ENCODE results near the gene REEP6.

REEP6 gene

DNA sequence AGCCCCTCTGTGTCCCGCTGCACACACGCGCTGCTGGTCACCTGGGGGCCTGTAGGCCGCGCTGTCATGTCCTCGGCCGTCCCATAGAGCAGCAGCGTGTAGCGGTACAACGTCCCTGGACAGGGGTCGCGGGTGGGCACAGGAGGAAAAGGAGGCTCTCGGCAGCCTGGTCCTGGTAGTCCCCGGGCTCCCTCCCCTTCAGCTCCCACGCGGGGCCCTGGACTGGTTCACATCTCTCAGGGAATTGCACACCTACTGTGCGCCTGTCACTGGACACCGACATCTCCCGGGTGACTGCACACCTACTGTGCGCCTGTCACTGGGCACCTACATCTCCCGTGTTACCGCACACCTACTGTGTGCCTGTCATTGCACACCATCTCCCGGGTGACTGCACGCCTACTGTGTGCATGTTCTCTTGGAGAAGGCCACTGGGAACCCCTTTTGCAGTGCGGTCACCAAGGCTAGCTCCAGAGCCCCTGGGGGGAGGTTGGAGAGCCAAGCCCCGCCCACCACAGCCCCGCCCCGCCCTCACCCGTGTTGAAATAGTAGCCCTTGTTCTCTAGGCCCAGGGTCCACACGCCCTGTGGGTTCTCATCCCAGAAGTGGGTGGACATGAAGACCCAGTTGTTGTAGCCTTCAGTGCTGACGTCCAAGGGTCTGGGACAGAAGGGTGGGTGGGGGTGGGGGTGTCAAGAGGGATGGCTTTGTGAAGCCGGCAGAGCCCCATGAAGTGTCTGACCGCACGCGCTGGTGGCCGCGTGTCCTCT is 8.4 kb upstream of the REEP6 start:
- no peak for DNase-seq (ENCODE audit: low read depth)
- no peak overlapping the region for H3K4me3 ChIP-seq (ENCODE audit: low read depth, low read length)
- TF ChIP-seq, protein P1, sequence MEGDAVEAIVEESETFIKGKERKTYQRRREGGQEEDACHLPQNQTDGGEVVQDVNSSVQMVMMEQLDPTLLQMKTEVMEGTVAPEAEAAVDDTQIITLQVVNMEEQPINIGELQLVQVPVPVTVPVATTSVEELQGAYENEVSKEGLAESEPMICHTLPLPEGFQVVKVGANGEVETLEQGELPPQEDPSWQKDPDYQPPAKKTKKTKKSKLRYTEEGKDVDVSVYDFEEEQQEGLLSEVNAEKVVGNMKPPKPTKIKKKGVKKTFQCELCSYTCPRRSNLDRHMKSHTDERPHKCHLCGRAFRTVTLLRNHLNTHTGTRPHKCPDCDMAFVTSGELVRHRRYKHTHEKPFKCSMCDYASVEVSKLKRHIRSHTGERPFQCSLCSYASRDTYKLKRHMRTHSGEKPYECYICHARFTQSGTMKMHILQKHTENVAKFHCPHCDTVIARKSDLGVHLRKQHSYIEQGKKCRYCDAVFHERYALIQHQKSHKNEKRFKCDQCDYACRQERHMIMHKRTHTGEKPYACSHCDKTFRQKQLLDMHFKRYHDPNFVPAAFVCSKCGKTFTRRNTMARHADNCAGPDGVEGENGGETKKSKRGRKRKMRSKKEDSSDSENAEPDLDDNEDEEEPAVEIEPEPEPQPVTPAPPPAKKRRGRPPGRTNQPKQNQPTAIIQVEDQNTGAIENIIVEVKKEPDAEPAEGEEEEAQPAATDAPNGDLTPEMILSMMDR (IDR thresholded peaks at IDR 0.05; ENCODE audit: low read depth, low read length, missing control alignments), result no peak

DNA sequence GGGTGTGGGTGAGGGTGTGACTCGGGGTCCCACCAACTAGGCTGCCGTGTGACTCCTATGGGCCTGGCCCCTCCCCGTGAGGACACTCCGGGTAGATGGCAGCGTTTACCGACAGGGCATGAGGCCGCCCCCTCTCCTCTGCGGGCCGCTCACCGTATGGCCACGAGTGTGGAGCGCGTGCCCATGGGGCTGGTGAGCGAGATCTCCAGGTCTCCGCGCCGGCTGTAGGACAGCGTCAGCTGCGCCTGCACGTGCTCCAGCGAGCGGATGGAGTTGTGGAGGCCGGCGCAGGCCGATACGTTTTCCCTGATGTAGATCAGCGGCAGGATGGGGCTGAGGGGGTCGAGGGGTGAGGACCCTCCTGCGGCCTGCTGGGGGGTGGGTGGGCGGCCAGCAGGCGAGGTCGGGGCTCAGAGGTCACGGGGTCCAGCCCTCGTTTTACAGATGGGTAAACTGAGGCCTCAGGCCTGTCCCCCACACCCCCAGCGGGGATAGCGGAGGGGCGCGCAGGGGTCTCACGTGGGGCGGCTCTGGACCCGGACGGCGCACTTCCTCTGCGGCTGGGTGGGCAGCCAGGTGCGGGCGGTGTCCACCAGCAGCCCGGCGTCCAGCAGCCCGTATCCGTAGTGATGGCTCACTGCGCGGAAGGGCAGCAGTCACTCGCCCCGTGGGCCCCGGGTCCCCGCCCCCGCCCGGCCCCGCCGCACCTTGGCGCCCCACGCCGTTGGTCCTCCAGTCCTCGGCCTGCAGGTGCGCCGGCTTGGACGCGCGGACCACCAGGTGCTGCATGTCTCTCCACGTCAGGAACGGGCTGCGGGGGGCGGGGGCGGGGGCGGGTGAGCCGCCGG is 7.6 kb upstream of the REEP6 start:
- DNase-seq (ENCODE audit: low read depth), result no peak
- no peak overlapping the region for H3K4me3 ChIP-seq (ENCODE audit: low read depth, low read length)
- TF ChIP-seq, protein P1 (IDR thresholded peaks at IDR 0.05; ENCODE audit: low read depth, low read length, missing control alignments), result no peak

DNA sequence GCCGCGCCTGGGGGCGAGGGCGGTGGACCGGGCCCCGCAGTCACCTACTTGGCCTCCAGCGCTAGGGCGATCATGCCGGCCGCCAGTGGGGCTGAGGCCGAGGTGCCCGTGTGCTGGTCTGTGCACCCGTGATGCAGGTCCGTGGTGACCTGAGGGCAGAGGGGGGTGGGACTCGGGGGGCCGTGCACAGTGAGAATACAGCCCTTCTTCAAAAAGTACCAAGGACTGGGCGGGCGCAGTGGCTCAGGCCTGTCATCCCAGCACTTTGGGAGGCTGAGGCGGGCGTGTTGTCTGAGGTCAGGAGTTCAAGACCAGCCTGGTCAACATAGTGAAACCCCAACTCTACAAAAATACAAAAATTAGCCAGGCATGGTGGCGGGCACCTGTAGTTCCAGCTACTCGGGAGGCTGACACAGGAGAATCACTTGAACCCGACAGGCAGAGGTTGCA is 7.0 kb upstream of the REEP6 start:
- DNase-seq (ENCODE audit: low read depth), result no peak
- TF ChIP-seq, protein P1 (IDR thresholded peaks at IDR 0.05; ENCODE audit: low read depth, low read length, missing control alignments), result no peak
- H3K4me3 ChIP-seq (ENCODE audit: low read depth, low read length), result no peak overlapping the region

- H3K4me3 ChIP-seq (ENCODE audit: low read depth, low read length), result no peak overlapping the region
- TF ChIP-seq, protein P1 (IDR thresholded peaks at IDR 0.05; ENCODE audit: low read depth, low read length, missing control alignments), result no peak
- no peak for DNase-seq (ENCODE audit: low read depth)
Observed at GRCh38 chr19:1486720-1487575, 4.0 kb upstream of the REEP6 start.

GRCh38 chr19:1487576-1488281 is 3.3 kb upstream of the REEP6 start:
- TF ChIP-seq, protein P1 (IDR thresholded peaks at IDR 0.05; ENCODE audit: low read depth, low read length, missing control alignments), result no peak
- no peak for DNase-seq (ENCODE audit: low read depth)
- no peak overlapping the region for H3K4me3 ChIP-seq (ENCODE audit: low read depth, low read length)

GRCh38 chr19:1488282-1488601 is 2.7 kb upstream of the REEP6 start:
- TF ChIP-seq, protein P1 (IDR thresholded peaks at IDR 0.05; ENCODE audit: low read depth, low read length, missing control alignments), result no peak
- no peak overlapping the region for H3K4me3 ChIP-seq (ENCODE audit: low read depth, low read length)
- DNase-seq (ENCODE audit: low read depth), result no peak

Measured in GM12864 (cell line).